ENCODE results near the gene C5orf24.

DNA sequence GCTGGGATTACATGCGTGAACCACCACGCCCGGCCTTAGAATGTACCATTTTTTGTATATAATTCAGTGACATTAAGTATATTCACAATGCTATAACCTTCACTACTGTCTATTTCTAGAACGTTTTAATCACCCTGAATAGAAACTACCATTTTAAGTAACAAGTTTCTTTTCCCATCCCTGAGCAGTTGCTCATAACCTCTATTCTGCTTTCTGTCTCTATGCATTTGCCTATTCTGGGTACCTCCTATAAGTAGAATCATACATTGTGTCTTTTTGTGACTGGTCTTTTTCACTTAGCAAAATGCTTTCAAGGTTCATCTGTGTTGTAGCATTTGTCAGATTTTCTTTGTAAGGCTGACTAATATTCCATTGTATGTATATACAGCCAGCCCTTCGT is 47.3 kb upstream of the C5orf24 start:
- TF ChIP-seq CTCF (IDR thresholded peaks at IDR 0.05) (no peak), EZH2 (IDR thresholded peaks at IDR 0.05; ENCODE audit: borderline replicate concordance, insufficient read depth, low read depth, low read length, poor library complexity, severe bottlenecking) (no peak)
